HEK293T (cell line): ENCODE data around the gene KLF2.

Experiments
- ELF4 ChIP-seq: fragments of 450-650 bp; IDR thresholded peaks from 2 replicates; pipeline ENCODE4 v1.6.1; 2017; ENCODE audit warnings: antibody characterized with exemption
- FOXA1 ChIP-seq: fragments of 450-650 bp; IDR thresholded peaks from 2 replicates; pipeline ENCODE4 v1.6.1; 2016; ENCODE audit warnings: mild to moderate bottlenecking
- FOXK2 ChIP-seq: fragments of 450-650 bp; IDR thresholded peaks from 2 replicates; pipeline ENCODE4 v1.6.1; 2016; ENCODE audit warnings: mild to moderate bottlenecking
- FOXM1 ChIP-seq: fragments of 450-650 bp; IDR thresholded peaks from 2 replicates; pipeline ENCODE4 v1.6.1; 2017; ENCODE audit warnings: mild to moderate bottlenecking, borderline replicate concordance
- HDGF ChIP-seq: fragments of 450-650 bp; IDR thresholded peaks from 2 replicates; pipeline ENCODE4 v1.6.1; 2017; ENCODE audit warnings: antibody characterized with exemption, borderline replicate concordance
- NFRKB ChIP-seq: fragments of 450-650 bp; IDR thresholded peaks from 2 replicates; pipeline ENCODE4 v1.6.1; 2016; ENCODE audit warnings: mild to moderate bottlenecking, moderate library complexity
- SP1 ChIP-seq: fragments of 450-650 bp; IDR thresholded peaks from 2 replicates; pipeline ENCODE4 v1.6.1; 2017
- SUZ12 ChIP-seq: fragments of 450-650 bp; IDR thresholded peaks from 2 replicates; pipeline ENCODE4 v1.6.1; 2016; ENCODE audit warnings: mild to moderate bottlenecking
- TARDBP ChIP-seq: fragments of 450-650 bp; IDR thresholded peaks from 2 replicates; pipeline ENCODE4 v1.6.1; 2016
- ZNF384 ChIP-seq: fragments of 450-650 bp; IDR thresholded peaks from 2 replicates; pipeline ENCODE4 v1.6.1; 2016

DNA sequence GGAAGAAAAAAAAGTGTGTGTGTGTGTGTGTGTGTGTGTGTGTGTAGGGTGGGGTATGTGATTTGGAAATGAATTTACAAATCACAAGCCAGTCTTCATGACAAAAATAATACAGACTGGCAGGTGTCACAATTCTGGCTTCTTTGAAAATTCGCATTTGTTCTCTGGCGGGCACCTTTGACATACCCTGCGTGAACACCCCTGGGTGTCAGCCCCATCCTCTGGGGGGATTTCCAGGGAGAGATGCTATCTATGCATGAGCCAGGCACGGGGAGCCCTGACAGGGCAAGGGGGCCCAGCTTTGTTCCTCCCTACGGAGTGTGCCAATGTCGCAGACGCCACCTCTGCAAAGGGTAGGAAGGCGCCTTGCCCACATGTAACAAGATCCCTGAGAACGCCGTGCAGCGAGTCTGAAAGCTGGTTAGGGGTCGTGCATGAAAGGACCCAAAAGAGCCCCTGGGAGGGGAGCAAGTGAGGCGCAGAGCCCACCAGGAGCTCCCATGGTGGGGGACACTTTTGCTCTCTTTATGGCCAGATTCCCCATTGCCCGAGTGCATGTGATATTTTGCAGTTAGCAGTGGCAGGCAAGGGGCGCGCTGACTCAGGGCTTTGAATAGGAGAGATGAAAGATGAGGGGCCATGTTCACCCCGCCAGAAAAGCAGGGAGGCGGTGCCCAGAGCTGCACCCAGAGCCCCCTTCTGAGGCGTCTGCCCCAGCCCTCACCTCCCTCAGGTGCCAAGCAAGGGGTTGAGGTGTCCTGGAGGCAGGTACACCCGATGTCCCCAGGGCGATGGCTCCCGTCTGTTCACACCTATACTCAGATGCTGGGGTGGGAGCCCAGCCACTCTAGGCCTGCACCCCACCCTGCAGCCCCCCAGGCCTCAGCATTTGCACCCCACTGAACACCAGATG lies 45.3 kb downstream of the KLF2 start:
- TF ChIP-seq FOXA1, result no peak
- no peak for TF ChIP-seq ZNF384
- no peak for TF ChIP-seq NFRKB
- no peak for TF ChIP-seq TARDBP
- TF ChIP-seq ELF4, result no peak
- TF ChIP-seq SUZ12, result no peak
- TF ChIP-seq HDGF, result no peak
- TF ChIP-seq FOXM1, result no peak
- TF ChIP-seq SP1, result no peak
- no peak for TF ChIP-seq FOXK2
